Hematopoietic multipotent progenitor cell treated with erythropoietin and hydrocortisone succinate and interleukin-3 and kit ligand, for 15 days (in vitro differentiated cells): ENCODE measurements around the gene PLCB2.

Experiments
- DNase-seq: peaks from one replicate; pipeline ENCODE4 v3.0.0-alpha.2; 2015; ENCODE audit warnings: low spot score

Gene PLCB2

DNA sequence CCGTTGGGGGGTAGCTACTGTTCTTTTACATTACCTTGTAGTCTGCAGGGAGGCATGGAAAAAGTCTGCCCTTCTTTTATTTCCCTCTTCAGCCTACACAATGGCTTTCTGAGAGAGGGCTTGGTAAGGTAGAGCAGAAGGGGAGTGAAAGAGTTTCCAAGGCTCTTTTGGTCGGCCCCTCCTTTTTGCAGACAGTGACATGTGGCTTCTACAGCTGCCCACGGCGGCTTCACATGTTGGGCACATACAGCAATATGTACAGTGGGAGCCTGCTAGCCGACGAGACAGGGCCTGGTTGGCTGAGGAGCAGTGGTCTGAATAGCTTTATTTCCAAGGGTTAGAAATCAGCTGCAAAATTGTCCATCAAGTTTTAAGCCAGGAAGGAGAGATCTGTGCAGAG is 19.7 kb upstream of the PLCB2 start:
- no peak for DNase-seq

- DNase-seq: no peak
Observed at GRCh38 chr15:40325700-40326099, 18.0 kb upstream of the PLCB2 start.

- DNase-seq: no peak
Observed at GRCh38 chr15:40325188-40325587, 17.5 kb upstream of the PLCB2 start.

- DNase-seq: no peak
Observed at GRCh38 chr15:40323953-40324937, 16.5 kb upstream of the PLCB2 start.

- DNase-seq: peak; percentile 70
Observed at GRCh38 chr15:40323239-40323952, 15.7 kb upstream of the PLCB2 start, which contains the start of gene INAFM2. TSS of gene INAFM2 (plus strand) at chr15:40323692. CDS start at chr15:40324056, 364 bp downstream.

DNA sequence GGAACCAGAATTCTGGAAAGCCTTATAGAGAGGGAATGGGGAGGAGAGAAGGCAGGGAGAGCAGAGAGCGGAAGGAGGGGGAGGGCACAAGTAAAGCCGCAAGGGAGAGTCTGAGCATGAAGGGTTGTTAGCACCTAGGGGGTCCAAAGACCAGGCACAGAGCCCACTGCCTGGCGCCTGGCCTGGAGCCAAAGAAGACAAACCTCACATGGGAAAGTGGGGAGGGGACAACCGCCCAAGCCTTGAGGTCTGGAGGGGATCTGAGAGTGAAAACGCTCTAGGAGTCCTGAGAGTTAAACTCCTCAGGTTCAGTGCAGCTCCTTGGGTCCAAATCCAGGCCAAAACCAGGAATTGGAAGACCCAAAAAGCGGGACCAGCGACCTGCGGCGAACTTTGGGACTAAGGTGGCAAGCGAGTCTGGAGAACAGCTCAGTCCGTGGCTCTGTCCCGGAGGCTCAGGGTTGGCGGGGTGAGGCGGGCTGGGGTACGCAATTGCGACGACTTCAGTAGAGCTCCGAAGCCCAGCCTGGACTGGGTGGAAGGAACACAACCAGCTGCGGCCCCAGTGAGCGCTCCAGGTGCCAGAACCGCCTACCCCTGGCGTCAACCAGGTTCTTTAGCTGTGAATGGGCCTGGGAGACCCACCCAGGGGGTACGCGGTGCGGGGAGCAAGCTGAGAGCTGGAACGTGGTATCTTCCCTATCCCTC is 14.9 kb upstream of the PLCB2 start:
- no peak for DNase-seq

DNA sequence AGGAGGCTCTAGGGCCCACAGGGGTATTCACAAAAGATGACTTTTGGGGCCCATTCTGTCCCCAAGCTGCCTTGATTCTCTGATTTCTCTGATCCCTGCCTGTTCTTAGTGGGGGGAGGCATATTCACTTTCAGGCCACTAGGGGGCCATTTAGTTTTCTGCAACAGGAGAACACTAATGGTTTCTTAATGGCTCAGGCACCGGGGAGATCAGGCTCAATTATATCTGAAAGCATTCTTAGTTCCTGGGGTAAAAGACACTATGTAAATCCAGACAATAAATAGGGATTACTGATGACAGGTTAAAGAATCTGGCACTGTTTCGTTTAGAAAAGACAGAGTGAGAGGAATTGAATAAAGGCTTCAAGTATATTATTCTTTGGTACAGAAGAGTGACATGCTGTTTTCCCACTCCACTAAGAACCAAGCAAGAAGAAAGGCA is 13.2 kb upstream of the PLCB2 start:
- peak; percentile 80 for DNase-seq

DNA sequence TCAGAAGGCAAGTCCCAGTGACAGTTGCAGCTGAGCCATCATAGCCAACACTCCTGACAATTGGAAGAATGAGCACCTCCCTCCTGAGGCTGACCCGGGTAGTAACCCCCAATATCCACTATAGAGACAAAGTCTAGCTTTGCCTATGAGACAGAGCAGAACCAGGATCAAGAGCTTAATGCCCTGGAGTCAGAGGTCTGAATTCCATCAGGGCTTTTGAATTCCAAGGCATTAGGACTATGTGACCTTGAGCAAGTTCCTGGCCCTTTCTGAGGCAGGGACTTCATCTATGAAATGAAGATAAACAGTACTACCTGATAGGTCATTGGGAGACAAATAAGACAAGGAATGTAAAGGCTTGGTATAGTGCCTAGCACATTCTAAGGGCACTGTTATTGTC is 12.7 kb upstream of the PLCB2 start:
- no peak for DNase-seq

DNA sequence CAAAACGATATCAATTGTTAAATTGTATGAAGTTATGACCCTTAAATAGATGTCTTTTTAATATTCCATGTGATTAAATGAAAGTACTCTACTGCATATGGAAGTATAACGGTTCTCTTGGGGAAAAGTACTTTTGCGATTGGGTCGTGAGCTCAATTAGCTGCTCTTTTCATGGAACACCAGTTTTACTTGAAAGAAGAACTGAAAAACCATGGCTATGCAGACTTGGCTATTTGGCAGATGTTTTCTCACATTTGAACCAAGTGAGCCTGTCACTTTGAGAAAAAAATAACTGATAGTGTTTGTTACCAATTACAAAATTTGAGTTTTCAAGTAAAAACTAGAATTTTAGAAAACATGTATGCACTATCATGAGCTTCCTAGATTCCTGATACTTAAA is 9.8 kb upstream of the PLCB2 start:
- DNase-seq: no peak

- DNase-seq: no peak
Observed at GRCh38 chr15:40316931-40317330, 9.2 kb upstream of the PLCB2 start.

GRCh38 chr15:40314723-40315276 is 7.1 kb upstream of the PLCB2 start:
- DNase-seq: no peak

DNA sequence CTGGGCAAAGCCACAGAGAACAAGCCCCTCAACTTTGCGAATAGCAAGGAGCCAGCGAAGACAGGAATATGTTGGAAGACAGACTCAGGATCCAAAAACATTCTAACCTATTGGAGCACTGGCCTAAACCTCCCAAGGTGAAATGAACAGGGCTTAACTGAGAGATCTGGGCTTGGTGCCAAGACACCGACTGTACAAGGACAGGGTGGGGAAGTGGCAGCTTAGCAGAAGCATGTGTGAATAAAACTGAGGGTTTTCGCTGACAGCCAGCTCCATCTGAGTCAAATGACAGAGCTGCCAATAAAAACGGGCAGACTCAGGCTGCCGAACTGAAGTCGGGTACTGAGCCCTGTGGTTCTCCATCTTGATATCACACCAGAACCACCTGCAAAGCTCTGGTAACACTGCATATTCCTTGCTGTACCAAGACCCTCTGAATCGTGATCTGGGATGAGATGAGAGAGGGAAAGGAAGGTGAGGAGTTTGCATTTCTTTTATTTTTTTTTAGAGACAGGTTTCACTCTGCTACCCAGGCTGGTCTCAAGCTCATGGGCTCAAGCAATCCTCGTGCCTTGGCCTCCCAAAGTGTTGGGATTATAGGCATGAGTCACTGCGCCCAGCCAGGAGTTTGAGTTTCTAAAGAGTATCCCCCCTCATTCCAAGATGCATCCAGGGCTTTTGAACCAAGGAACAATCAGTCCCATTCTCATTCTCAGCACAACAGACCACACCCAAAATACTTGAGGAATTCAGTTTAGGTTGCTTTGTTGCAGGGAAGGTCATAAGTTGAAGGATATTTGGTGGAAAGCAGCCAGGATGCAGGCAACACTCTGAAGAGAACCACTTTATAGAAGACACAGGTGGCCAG is 6.0 kb upstream of the PLCB2 start:
- no peak for DNase-seq

- no peak for DNase-seq
Observed at GRCh38 chr15:40312370-40313158, 4.8 kb upstream of the PLCB2 start.

DNA sequence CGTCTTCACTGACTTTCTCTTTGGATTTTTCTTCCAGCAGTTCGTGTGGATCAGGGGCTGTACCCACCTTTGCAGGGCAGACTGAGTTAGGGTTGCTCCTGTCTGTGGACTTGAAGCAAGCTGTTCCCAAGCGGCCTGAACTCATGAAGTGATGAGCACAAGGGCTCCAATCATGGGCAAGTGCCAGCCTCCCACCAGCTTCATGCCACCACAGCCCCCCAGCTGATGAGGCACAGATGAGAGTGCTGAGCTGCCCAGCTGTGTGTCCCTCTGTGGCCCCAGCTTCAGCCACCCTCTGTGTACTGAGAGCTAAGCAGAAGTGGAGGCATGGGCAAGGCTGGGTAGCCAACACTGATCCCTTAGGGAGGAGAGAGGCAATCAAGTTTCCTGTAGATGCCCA is 3.3 kb upstream of the PLCB2 start:
- no peak for DNase-seq

- no peak for DNase-seq
Observed at GRCh38 chr15:40310001-40310959, 2.5 kb upstream of the PLCB2 start.

GRCh38 chr15:40309344-40309862 is 1.7 kb upstream of the PLCB2 start:
- DNase-seq: no peak

GRCh38 chr15:40306908-40307307 is 827 bp downstream of the PLCB2 start:
- DNase-seq: no peak

- no peak for DNase-seq
Observed at GRCh38 chr15:40306371-40306770, 1.4 kb downstream of the PLCB2 start.

- no peak for DNase-seq
Observed at GRCh38 chr15:40305281-40305680, 2.5 kb downstream of the PLCB2 start.
